Spleen (tissue), 7 donors: ENCODE data around the gene EIF2AK3.

ENCODE experiments used
- CTCF ChIP-seq, 11 experiments: fragments of 200-600 bp in 7 of 11; fragments of 450-650 bp in 4 of 11; sonication (generic) in 4 of 11; IDR thresholded peaks in 8 of 11; conservative IDR thresholded peaks in 3 of 11; 1 replicate in 7 of 11; 2 replicates in 4 of 11; pipeline versions ENCODE4 v1.4.0 to v1.8.0; 2016 to 2021; ENCODE audit warnings: antibody characterized with exemption in 11 of 11, inconsistent platforms in 4 of 11, mild to moderate bottlenecking in 1 of 11
- POLR2A ChIP-seq, 3 donors: fragments of 450-650 bp; IDR thresholded peaks; one replicate each; pipeline ENCODE4 v1.5.1; 2017; ENCODE audit warnings: antibody characterized with exemption in 3 of 3, mild to moderate bottlenecking in 1 of 3
- POLR2AphosphoS5 ChIP-seq, 3 donors: sonication (generic); formaldehyde crosslinking; IDR thresholded peaks; one replicate each; pipeline ENCODE4 v1.5.1; 2017; ENCODE audit warnings: antibody characterized with exemption in 3 of 3
- donor health status: DM: no; HTN: no; CAD: no; lungs with moderate emphysema.
- donor health status: DM: no; HTN: no; CAD: no.
- donor health status: DM: no; HTN: no; CAD: no.

DNA sequence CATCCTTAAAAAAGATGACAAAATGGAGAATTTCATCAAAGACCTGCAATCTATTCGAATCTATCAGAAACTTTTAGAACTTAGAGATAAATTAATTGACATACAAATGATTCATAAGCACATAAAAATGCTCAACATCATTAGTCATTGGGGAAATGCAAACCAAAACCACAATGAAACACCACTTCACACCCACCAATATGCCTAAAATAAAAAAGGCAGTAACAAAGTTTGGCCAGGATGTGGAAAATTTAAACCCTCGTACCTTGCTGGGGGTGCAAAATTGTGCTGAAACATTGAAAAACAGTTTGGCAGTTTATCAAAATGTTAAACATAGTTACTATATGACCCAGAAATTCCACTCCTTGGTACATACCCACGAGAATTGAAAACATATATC lies 11.5 kb upstream of the EIF2AK3 start:
- TF ChIP-seq POLR2A (IDR thresholded peaks at IDR 0.05): no peak
- no peak for TF ChIP-seq CTCF (IDR thresholded peaks at IDR 0.05 in 8 of 11, conservative IDR thresholded peaks at IDR 0.05 in 3 of 11)
- no peak for TF ChIP-seq POLR2AphosphoS5 (IDR thresholded peaks at IDR 0.05)
